EH (cell line): Measurements from ENCODE around the gene CPEB3.

Source experiments
- DNase-seq: peaks from one replicate; pipeline ENCODE4 v3.0.0-alpha.2; 2015; ENCODE audit warnings: low read depth

CPEB3 gene

GRCh38 chr10:92213049-92213448 lies 77.8 kb downstream of the CPEB3 start:
- no peak for DNase-seq

DNA sequence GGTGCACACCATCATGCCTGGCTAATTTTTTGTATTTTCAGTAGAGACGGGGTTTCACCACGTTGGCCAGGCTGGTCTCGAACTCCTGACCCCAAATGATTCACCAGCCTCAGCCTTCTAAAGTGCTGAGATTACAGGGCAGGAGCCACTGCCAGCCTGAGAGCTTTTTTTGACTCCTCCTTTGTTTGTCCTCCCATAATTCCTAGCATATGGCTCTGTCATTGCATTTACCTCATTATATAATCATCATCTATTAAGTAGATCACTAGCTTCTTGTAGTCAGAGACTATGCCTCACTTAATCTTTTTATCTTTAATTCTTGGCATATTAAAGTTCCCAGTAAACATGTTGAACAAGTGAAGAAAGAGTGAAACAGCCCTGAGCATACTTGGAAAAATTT lies 82.1 kb downstream of the CPEB3 start:
- peak; percentile 43 for DNase-seq

DNA sequence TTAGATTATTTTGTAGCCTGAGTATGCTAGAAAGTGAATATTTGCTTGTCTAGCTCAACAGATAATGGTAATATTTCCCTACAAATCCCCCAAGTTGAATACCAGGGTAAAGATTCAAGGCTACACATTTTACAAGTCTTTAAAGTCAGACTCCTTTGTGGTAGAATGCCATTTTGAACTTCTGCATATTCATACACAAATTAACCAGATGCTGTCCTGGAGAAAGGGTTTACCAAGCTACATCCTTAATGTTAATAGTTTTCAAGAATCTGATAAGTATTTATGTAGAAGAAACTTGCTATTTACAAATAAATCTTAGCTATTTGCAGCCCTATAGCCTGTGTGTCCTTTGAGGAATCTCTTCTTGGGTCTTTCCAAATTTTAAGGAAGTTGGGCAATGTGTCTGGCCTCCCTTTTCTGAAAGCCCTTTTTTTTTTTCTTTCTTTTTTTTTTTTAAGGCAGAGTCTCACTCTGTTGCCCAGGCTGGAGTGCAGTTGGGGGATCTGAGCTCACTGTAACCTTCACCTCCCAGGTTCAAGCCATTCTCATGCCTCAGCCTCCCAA lies 82.6 kb downstream of the CPEB3 start:
- DNase-seq, result no peak

DNA sequence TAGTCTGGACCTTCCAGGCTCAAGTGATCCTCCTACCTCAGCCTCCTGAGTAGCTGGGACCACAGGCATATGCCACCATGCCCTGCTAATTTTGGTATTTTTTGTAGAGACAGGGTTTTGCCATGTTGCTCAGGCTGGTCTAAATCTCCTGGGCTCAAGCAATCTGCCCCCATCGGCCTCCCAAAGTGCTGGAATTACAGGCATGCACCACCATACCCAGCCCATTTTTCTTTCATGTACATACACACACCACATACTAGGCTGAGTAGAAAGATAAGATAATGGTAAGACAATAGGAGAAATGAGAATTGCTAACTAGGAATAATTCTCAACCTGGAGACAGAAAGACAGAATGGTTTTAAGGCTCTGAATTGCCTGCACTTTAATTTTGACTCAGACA lies 83.8 kb downstream of the CPEB3 start:
- DNase-seq, result no peak

GRCh38 chr10:92203919-92204623 lies 86.8 kb downstream of the CPEB3 start:
- no peak for DNase-seq

GRCh38 chr10:92202536-92202935 lies 88.3 kb downstream of the CPEB3 start:
- DNase-seq, result no peak

DNA sequence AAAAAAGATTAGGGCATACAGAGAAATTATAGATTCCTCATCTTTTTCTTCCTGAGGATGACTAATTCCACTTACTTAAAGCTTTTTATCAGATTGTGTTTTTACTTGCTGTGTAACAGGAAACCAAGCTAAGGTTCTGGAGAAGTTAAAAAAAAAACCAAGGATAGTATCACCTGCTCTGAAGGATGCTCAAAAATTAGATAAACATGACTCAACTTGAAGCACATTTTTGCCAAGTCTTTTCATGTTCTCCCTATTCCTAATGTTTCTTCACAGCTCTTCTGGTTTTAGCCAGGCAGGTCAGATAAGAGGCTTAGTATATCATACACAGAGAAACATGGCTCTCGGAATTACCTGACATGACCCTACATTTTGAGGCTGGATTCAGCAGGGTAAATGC lies 90.3 kb downstream of the CPEB3 start:
- DNase-seq, result no peak

DNA sequence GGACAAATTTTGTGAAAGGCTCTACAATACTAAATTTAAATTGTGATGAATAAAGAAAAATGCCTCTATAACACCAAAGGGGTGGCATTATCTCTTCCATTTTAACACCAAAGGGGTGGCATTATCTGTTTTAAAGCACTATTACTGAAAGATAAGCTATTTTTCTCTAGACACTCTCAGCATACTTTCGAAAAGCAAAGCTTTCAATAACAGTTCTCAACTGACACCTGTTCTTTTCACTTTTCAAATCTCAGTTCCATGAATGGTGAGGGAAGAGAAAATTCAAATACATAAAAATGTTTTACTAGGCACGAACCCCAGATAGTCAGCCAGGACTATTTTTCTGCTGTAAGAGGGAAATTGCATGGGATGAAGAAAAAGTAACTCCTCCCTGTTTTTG lies 103.8 kb downstream of the CPEB3 start:
- DNase-seq, result no peak

GRCh38 chr10:92184977-92185376 lies 105.9 kb downstream of the CPEB3 start:
- DNase-seq, result no peak

DNA sequence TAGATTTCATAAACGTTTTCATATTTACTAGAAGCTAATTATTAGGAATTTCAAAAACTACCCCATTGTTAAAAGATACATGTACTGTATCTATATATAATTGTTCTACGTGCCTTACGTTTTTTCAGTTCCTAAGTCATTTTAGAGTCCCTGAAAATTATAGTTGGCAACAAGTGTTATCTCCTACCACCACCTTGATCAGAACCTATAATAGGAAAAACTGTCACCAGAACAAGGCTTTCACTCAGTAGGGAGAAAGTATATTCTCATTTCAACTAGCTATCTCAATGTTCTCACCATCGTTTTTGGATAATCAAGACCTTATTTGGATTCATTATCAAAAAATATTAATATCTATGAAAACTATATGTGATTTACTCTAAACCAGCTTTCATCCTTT lies 107.7 kb downstream of the CPEB3 start:
- no peak for DNase-seq

DNA sequence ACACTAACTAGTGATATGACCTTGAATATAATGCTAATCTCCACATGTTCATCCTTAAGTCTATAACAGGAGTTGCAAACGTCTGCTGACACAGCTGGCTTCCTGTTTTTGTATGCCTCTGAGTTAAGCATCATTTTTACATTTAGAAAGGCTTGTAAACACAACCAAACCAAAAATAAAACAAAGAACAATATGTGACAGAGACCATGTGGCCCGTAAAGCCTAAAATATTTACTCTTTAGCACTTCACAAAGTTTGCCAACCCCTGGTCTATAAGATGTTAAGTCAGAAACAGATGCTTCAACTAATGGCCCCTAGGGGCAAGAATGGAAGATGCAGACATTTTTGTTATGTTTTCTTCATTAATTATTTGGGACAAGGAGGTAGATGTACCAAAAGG lies 109.3 kb downstream of the CPEB3 start:
- peak; percentile 16 for DNase-seq

DNA sequence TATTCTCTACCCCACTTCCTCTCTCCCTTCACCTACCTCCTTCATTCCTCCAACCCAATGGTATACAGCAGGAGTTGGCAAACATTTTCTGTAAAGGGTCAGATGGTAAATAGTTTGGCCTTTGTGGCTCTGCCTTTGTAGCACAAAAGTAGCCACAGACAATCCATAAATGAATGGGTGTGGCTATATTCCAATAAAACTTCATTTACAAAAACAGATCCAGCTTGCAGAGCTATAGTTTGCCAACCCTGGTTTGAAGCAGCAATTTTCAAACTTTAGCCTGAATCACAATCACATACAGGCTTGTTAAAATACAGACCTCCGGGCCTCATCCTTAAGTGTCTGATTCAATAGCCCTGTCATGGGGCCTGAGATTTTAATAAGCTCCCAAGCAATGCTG lies 110.5 kb downstream of the CPEB3 start:
- DNase-seq, result no peak

- peak; percentile 27 for DNase-seq
These were observed 113.3 kb downstream of the CPEB3 start for GRCh38 chr10:92177546-92177945.

DNA sequence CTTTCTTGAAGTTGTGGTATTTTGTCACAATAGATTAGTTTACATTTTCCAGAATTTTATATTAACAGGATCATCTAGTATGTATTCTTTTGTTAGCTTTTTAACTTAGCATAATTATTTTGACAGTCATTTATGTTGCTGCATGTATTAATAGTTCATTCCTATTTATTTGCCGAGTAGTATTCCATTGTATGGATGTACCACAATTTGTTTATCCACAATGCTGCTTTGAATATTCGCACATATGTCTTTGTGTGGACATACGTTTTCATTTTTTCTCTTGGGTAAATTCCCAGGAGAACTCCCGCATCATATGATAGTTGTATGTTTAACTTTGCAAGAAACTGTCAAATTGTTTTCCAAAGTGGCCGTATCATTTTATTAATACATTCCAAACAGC lies 115.7 kb downstream of the CPEB3 start:
- no peak for DNase-seq

GRCh38 chr10:92173996-92174395 lies 116.9 kb downstream of the CPEB3 start:
- no peak for DNase-seq

- no peak for DNase-seq
These were observed 126.7 kb downstream of the CPEB3 start for GRCh38 chr10:92164036-92164696.

GRCh38 chr10:92162541-92162940 lies 128.3 kb downstream of the CPEB3 start:
- no peak for DNase-seq

- peak; percentile 22 for DNase-seq
These were observed 133.8 kb downstream of the CPEB3 start for GRCh38 chr10:92156874-92157773.

- DNase-seq, result no peak
These were observed 140.1 kb downstream of the CPEB3 start for GRCh38 chr10:92150823-92151222.

DNA sequence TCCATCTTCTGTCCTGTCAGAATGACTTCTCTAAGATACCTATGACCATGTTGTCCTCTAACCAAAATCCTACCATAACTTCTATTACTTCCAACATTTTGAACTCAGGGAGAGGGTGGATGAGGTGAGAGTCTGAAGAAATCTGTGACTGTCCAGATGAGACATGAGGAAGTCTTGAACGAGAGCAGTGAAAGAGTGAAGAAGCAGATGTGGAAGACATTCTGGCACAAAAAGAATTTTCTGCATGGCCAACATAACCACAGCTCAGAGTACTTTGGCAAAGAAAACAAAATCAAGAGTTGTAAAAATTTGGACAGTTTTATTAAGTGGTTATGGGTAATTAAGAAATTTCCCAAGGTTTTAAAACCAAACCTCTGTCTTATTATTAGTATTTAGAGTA lies 141.6 kb downstream of the CPEB3 start:
- peak; percentile 16 for DNase-seq

GRCh38 chr10:92146781-92147180 lies 144.1 kb downstream of the CPEB3 start:
- no peak for DNase-seq

DNA sequence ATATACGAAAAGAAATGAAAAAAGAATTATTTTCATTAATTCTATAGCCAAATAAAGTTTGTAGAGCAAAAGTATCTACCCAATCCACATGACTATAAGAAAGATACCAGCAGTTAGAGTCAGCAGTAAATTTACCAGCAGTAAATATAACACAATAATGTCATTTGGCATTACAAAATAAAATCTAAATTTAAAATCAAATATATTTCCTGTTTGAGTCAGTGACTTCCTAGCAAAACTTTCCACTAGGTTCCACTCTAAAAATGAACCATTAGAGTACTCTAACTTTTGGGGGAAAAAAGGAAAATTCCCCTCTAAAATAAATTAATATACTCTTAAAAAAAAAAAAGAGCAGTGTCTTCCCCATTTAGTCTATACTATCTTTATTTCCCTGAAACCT lies 144.8 kb downstream of the CPEB3 start:
- DNase-seq, result no peak

DNA sequence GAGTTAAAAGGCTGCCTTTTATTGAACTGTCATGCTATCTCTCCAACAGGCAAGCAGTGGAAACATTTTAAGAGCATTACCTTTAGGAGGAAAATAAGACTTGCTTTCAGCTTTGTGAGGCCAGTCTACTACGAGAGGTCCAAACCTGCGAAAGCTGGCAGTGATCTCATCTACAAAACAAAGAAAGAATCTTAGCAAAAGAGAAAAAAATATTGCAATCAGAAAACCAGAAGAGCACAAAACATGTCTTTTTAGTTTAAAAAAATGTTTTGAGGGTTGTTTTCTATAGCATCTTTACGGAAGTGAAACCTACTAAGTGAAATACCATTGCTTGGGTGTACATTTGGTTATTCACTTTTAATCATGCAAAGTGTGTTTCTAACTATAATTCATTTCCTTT lies 147.9 kb downstream of the CPEB3 start:
- DNase-seq, result no peak
